A549 (cell line): ENCODE results near the gene FNTB. TPM values are rescaled to one million over a fixed set of nuclear protein-coding genes. Genes with fewer than 3 reads are reported as not detected.

Experiments used
- ATAC-seq, 2 experiments: fragments of 200-7000 bp in 1 of 2; fragments of >200 bp in 1 of 2; cut with Nextera tagmentation in 1 of 2; cut with Tn5 transposase in 1 of 2; 3 replicates each; pipeline versions ENCODE4 v1.8.0 to v1.9.1; 2018 to 2020; ENCODE audit warnings: mild to moderate bottlenecking in 1 of 2, moderate library complexity in 1 of 2
- CTCF ChIA-PET: fragments of 300-600 bp; sonication (Branson Sonifier 250); formaldehyde crosslinking; extraction: SDS; loops from one replicate; lab custom pipeline; 2021; ENCODE audit warnings: antibody characterized with exemption, inconsistent platforms; lab: Yijun Ruan, JAX
- POLR2A ChIA-PET: fragments of 350-600 bp; formaldehyde crosslinking; extraction: SDS; loops from one replicate; lab custom pipeline; 2021; ENCODE audit warnings: antibody characterized with exemption, inconsistent platforms; lab: Yijun Ruan, JAX
- DNase-seq, 2 experiments: peaks; one replicate each; pipeline versions ENCODE4 v3.0.0 to v3.0.0-alpha.2; 2011 to 2016; ENCODE audit warnings: low read depth in 1 of 2, low spot score in 1 of 2
- FAIRE-seq: peaks from 2 replicates; lab custom pipeline; 2011; peaks lifted over from hg19 to GRCh38; lab: Jason Lieb, UNC
- H3K27ac ChIP-seq, 2 experiments: fragments of >200 bp; sonication (Bioruptor Twin); formaldehyde crosslinking; 3 replicates each; pipeline ENCODE4 v1.5.1; 2016 to 2017
- H3K4me1 ChIP-seq: fragments of >200 bp; sonication (Bioruptor Twin); formaldehyde crosslinking; 3 replicates; pipeline ENCODE4 v1.6.1; 2016
- H3K4me2 ChIP-seq: fragments of >200 bp; sonication (Bioruptor Twin); formaldehyde crosslinking; 3 replicates; pipeline ENCODE4 v1.6.1; 2016
- H3K4me3 ChIP-seq: fragments of >200 bp; sonication (Bioruptor Twin); formaldehyde crosslinking; 3 replicates; pipeline ENCODE4 v1.5.1; 2016
- H3K9me3 ChIP-seq: fragments of >200 bp; sonication (Bioruptor Twin); formaldehyde crosslinking; 3 replicates; pipeline ENCODE4 v1.6.1; 2016
- BHLHE40 ChIP-seq: IDR thresholded peaks from 2 replicates; pipeline ENCODE4 v1.6.1; 2012; ENCODE audit warnings: low read depth, low read length, inconsistent platforms
- CBX2 ChIP-seq: fragments of 200-600 bp; sonication (generic); IDR thresholded peaks from 2 replicates; pipeline ENCODE4 v1.6.1; 2016; ENCODE audit warnings: low read depth, mild to moderate bottlenecking, borderline replicate concordance
- CBX8 ChIP-seq: fragments of 200-600 bp; sonication (generic); IDR thresholded peaks from 2 replicates; pipeline ENCODE4 v1.6.1; 2016
- CEBPB ChIP-seq, 2 experiments: fragments of >200 bp in 1 of 2; sonication (Bioruptor Twin) in 1 of 2; formaldehyde crosslinking in 1 of 2; IDR thresholded peaks; 2 replicates each; pipeline ENCODE4 v1.6.1; 2012 to 2016
- EHMT2 ChIP-seq: fragments of 200-600 bp; sonication (generic); IDR thresholded peaks from 2 replicates; pipeline ENCODE4 v1.6.1; 2016; ENCODE audit warnings: antibody characterized with exemption, low read depth, mild to moderate bottlenecking, moderate library complexity
- ESRRA ChIP-seq: fragments of 150-350 bp; IDR thresholded peaks from 2 replicates; pipeline ENCODE4 v1.6.1; 2014; ENCODE audit warnings: mild to moderate bottlenecking, low read length, borderline replicate concordance
- FOSB ChIP-seq: fragments of 250-450 bp; sonication (Bioruptor Pico); IDR thresholded peaks from 2 replicates; pipeline ENCODE4 v1.5.0; 2020; ENCODE audit warnings: mild to moderate bottlenecking, moderate library complexity
- GATA3 ChIP-seq: IDR thresholded peaks from 2 replicates; pipeline ENCODE4 v1.6.1; 2012; ENCODE audit warnings: borderline replicate concordance
- HOXA7 ChIP-seq: fragments of 250-450 bp; sonication (Bioruptor Pico); IDR thresholded peaks from 2 replicates; pipeline ENCODE4 v1.5.0; 2020; ENCODE audit warnings: mild to moderate bottlenecking, moderate library complexity
- JUN ChIP-seq, 2 experiments: fragments of >200 bp; sonication (Bioruptor Twin); formaldehyde crosslinking; IDR thresholded peaks; 2 replicates in 1 of 2; 3 replicates in 1 of 2; pipeline ENCODE4 v1.6.1; 2016 to 2017
- KDM1A ChIP-seq: fragments of 200-600 bp; sonication (generic); IDR thresholded peaks from 2 replicates; pipeline ENCODE4 v1.6.1; 2016; ENCODE audit warnings: low read depth, mild to moderate bottlenecking
- KDM5A ChIP-seq: fragments of 200-600 bp; sonication (generic); IDR thresholded peaks from 2 replicates; pipeline ENCODE4 v1.6.1; 2016; ENCODE audit warnings: antibody characterized with exemption, mild to moderate bottlenecking
- MAZ ChIP-seq: fragments of 150-350 bp; IDR thresholded peaks from 2 replicates; pipeline ENCODE4 v1.6.1; 2014; ENCODE audit warnings: antibody characterized with exemption, low read depth, low read length, borderline replicate concordance
- MYC ChIP-seq: IDR thresholded peaks from 2 replicates; pipeline ENCODE4 v1.6.1; 2012; ENCODE audit warnings: mild to moderate bottlenecking, inconsistent platforms, low read length, improper control_type of control experiment, borderline replicate concordance
- NPAS2 ChIP-seq: fragments of 250-450 bp; sonication (Bioruptor Pico); IDR thresholded peaks from 2 replicates; pipeline ENCODE4 v1.8.0; 2022; ENCODE audit warnings: mild to moderate bottlenecking, moderate library complexity, borderline replicate concordance
- RARB ChIP-seq: fragments of 250-450 bp; sonication (Bioruptor Pico); IDR thresholded peaks from 2 replicates; pipeline ENCODE4 v1.8.0; 2021; ENCODE audit warnings: mild to moderate bottlenecking, moderate library complexity
- RFX5 ChIP-seq: fragments of 450-650 bp; IDR thresholded peaks from 2 replicates; pipeline ENCODE4 v1.7.1; 2014; ENCODE audit warnings: antibody characterized with exemption, mild to moderate bottlenecking, moderate library complexity
- SREBF2 ChIP-seq: fragments of 450-650 bp; IDR thresholded peaks from 2 replicates; pipeline ENCODE4 v1.6.1; 2014; ENCODE audit warnings: mild to moderate bottlenecking, moderate library complexity
- TP53 ChIP-seq: fragments of 250-450 bp; sonication (Bioruptor Pico); IDR thresholded peaks from 2 replicates; pipeline ENCODE4 v1.5.0; 2021; ENCODE audit warnings: mild to moderate bottlenecking, moderate library complexity
- ZC3H11A ChIP-seq: fragments of 450-650 bp; IDR thresholded peaks from 2 replicates; pipeline ENCODE4 v1.6.1; 2014; ENCODE audit warnings: antibody characterized with exemption, mild to moderate bottlenecking
- ZNF302 ChIP-seq: fragments of 250-450 bp; sonication (Bioruptor Pico); IDR thresholded peaks from 2 replicates; pipeline ENCODE4 v1.9.0; 2021; ENCODE audit warnings: inconsistent platforms, mild to moderate bottlenecking, moderate library complexity
- ZSCAN20 ChIP-seq: fragments of 250-450 bp; sonication (Bioruptor Pico); IDR thresholded peaks from 2 replicates; pipeline ENCODE4 v1.8.0; 2022; ENCODE audit warnings: mild to moderate bottlenecking, moderate library complexity
- WGBS: methylation state at CpG from one replicate; pipeline ENCODE4 v1.1.6; 2017; ENCODE audit errors: missing lambda C conversion rate; 5-methylcytosine and 5-hydroxymethylcytosine counted together
- polyA plus RNA-seq, 4 experiments: library from polyadenylated mRNA; depleted of rRNA in 3 of 4; stranded (reverse); fragments of >200 nt; fragmentation: RNase III in 1 of 4; extraction: RNeasy Plus Mini Kit Qiagen cat#74134 plus additional on column Dnase treatment in 1 of 4; gene quantifications; 2 replicates in 3 of 4; 3 replicates in 1 of 4; pipeline ENCODE4 v1.2.3, GENCODE V29; 2011 to 2017
- TF ChIP-seq, protein P1 (sequence below): fragments of >200 bp; sonication (Bioruptor Twin); formaldehyde crosslinking; IDR thresholded peaks from 3 replicates; pipeline ENCODE4 v1.6.1; 2016
- TF ChIP-seq, protein P2 (sequence below): fragments of >200 bp; sonication (Bioruptor Twin); formaldehyde crosslinking; IDR thresholded peaks from 3 replicates; pipeline ENCODE4 v1.5.1; 2016
- TF ChIP-seq, protein P3 (sequence below): IDR thresholded peaks from 2 replicates; pipeline ENCODE4 v1.6.1; 2012; ENCODE audit warnings: low read depth, borderline replicate concordance
- TF ChIP-seq, protein P4 (sequence below): fragments of 250-450 bp; sonication (Bioruptor Pico); IDR thresholded peaks from 2 replicates; pipeline ENCODE4 v1.5.0; 2020; ENCODE audit warnings: low read depth, mild to moderate bottlenecking, moderate library complexity
- TF ChIP-seq, protein P5 (sequence below): fragments of >200 bp; sonication (Bioruptor Twin); formaldehyde crosslinking; IDR thresholded peaks from 2 replicates; pipeline ENCODE4 v1.6.1; 2016
- TF ChIP-seq, protein P6 (sequence below): fragments of 150-350 bp; IDR thresholded peaks from 2 replicates; pipeline ENCODE4 v1.6.1; 2014; ENCODE audit warnings: low read depth, mild to moderate bottlenecking, low read length

FNTB gene
- polyA plus RNA-seq, 2 of the 4 experiments (the other 2 are of a cell fraction) = 28.5 to 41.9 TPM

DNA sequence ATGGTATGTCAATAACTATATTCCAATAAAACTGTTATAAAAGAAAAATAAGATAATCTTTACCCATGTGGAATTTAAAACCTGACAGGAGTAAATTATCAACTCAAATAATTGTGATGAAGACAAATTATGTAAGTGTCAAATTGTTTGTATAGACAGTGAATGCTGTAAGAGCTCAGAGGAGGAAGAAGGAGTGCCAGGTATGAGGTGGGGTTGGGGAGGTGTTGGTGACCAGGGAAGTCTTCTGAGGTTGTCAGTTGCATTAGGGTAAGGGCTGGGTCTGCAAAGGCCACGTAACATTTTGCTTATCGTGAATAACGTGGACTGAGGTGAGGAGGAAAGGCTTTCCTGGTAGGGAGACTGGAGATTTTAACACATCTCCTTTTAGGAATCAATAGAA, 118.1 kb downstream of the FNTB start (continued):
- TF ChIP-seq, protein P1, sequence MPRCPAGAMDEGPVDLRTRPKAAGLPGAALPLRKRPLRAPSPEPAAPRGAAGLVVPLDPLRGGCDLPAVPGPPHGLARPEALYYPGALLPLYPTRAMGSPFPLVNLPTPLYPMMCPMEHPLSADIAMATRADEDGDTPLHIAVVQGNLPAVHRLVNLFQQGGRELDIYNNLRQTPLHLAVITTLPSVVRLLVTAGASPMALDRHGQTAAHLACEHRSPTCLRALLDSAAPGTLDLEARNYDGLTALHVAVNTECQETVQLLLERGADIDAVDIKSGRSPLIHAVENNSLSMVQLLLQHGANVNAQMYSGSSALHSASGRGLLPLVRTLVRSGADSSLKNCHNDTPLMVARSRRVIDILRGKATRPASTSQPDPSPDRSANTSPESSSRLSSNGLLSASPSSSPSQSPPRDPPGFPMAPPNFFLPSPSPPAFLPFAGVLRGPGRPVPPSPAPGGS = no peak
- no peak for TF ChIP-seq GATA3
- TF ChIP-seq CEBPB (IDR thresholded peaks at IDR 0.05) = no peak
- TF ChIP-seq RARB (CRISPR knock-in tag) = no peak
- TF ChIP-seq, all 56 proteins: peak for 0

DNA sequence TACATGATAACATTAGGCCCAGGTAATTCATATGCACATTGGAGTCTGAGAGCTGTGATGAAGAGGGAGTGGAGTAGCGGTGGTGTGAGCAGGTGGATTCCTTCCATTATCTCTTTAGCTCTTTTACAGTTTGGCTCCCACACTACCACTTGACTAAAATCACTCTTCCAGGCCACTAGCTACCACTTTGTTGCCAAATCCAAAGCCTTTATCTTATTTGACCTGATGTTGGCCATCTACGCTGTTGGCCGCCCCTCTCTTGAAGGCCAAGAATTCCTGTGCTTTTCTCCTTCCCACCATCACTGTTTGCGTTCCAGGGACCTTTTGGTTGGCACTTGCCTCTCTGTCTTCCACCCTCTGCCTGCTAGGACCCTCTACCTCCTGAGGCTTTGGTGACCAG, 119.6 kb downstream of the FNTB start:
- no peak overlapping the region for H3K4me2 ChIP-seq
- DNase-seq (no peak), ATAC-seq (no peak), FAIRE-seq (no peak)
- TF ChIP-seq SREBF2 (no peak), HOXA7 (CRISPR knock-in tag) (no peak), ZC3H11A (no peak), CBX2 (no peak), TP53 (CRISPR knock-in tag) (no peak), ESRRA (no peak), JUN (IDR thresholded peaks at IDR 0.05) (no peak), KDM1A (no peak), FOSB (CRISPR knock-in tag) (no peak)
- TF ChIP-seq, protein P2, sequence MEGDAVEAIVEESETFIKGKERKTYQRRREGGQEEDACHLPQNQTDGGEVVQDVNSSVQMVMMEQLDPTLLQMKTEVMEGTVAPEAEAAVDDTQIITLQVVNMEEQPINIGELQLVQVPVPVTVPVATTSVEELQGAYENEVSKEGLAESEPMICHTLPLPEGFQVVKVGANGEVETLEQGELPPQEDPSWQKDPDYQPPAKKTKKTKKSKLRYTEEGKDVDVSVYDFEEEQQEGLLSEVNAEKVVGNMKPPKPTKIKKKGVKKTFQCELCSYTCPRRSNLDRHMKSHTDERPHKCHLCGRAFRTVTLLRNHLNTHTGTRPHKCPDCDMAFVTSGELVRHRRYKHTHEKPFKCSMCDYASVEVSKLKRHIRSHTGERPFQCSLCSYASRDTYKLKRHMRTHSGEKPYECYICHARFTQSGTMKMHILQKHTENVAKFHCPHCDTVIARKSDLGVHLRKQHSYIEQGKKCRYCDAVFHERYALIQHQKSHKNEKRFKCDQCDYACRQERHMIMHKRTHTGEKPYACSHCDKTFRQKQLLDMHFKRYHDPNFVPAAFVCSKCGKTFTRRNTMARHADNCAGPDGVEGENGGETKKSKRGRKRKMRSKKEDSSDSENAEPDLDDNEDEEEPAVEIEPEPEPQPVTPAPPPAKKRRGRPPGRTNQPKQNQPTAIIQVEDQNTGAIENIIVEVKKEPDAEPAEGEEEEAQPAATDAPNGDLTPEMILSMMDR = no peak
- TF ChIP-seq, protein P3, sequence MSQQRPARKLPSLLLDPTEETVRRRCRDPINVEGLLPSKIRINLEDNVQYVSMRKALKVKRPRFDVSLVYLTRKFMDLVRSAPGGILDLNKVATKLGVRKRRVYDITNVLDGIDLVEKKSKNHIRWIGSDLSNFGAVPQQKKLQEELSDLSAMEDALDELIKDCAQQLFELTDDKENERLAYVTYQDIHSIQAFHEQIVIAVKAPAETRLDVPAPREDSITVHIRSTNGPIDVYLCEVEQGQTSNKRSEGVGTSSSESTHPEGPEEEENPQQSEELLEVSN = no peak
- TF ChIP-seq, protein P4, sequence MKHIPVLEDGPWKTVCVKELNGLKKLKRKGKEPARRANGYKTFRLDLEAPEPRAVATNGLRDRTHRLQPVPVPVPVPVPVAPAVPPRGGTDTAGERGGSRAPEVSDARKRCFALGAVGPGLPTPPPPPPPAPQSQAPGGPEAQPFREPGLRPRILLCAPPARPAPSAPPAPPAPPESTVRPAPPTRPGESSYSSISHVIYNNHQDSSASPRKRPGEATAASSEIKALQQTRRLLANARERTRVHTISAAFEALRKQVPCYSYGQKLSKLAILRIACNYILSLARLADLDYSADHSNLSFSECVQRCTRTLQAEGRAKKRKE = no peak
- TF ChIP-seq, protein P5, sequence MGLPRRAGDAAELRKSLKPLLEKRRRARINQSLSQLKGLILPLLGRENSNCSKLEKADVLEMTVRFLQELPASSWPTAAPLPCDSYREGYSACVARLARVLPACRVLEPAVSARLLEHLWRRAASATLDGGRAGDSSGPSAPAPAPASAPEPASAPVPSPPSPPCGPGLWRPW = no peak
- no peaks in the 10 kb centered on the region for H3K4me1 ChIP-seq
- ChIA-PET CTCF (interaction anchor here (0.7 kb wide), 2 partner anchors 19 to 28 kb away, joined by 3 read pairs; no protein-coding TSS in a partner anchor), POLR2A (no interaction called here)
- no peak overlapping the region for H3K27ac ChIP-seq
- no peak overlapping the region for H3K4me3 ChIP-seq
- WGBS = 83% methylated on average over 4 of the region's 4 CpGs
- no peaks in the 10 kb centered on the region for H3K9me3 ChIP-seq

DNA sequence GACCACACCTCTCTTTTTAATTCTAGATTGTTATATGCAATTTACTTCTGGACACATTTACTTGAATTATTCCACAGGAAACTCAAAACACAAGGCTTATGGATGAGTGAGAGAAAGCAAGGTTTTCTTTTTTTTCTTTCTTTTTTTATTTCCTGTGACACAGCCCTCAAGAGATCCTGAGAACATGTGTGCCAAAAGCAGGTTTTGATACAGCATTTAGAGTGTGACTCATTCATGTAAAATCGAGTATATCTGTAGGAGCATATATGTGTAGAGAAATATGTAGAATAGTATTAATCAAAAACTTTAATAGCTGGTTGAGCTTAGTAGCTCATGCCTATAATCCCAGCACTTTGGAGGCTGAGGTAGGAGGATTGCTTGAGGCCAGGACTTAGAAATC, 120.0 kb downstream of the FNTB start:
- FAIRE-seq (no peak), DNase-seq (no peak), ATAC-seq (no peak)
- no peak for TF ChIP-seq ZNF302 (CRISPR knock-in tag)
- TF ChIP-seq CEBPB (IDR thresholded peaks at IDR 0.05) = no peak
- no peak for TF ChIP-seq KDM1A
- TF ChIP-seq BHLHE40 = no peak
- TF ChIP-seq KDM5A = no peak
- TF ChIP-seq ZSCAN20 = no peak
- TF ChIP-seq NPAS2 (CRISPR knock-in tag) = no peak
- TF ChIP-seq, protein P5 = no peak
- TF ChIP-seq EHMT2 = no peak
- no peak for TF ChIP-seq MAZ
- no peak for TF ChIP-seq MYC
- TF ChIP-seq, protein P6, sequence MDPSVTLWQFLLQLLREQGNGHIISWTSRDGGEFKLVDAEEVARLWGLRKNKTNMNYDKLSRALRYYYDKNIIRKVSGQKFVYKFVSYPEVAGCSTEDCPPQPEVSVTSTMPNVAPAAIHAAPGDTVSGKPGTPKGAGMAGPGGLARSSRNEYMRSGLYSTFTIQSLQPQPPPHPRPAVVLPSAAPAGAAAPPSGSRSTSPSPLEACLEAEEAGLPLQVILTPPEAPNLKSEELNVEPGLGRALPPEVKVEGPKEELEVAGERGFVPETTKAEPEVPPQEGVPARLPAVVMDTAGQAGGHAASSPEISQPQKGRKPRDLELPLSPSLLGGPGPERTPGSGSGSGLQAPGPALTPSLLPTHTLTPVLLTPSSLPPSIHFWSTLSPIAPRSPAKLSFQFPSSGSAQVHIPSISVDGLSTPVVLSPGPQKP = no peak
- no peak for TF ChIP-seq RFX5
- TF ChIP-seq CBX8 = no peak
- TF ChIP-seq, protein P4 = no peak
- ChIA-PET CTCF (interaction anchor here (0.7 kb wide), 2 partner anchors 19 to 27 kb away, joined by 3 read pairs; no protein-coding TSS in a partner anchor), POLR2A (no interaction called here)
- 10% methylated on average over 1 of the region's 1 CpG for WGBS
- Histone ChIP-seq H3K4me1 (no peaks in the 10 kb centered on the region), H3K27ac (no peak overlapping the region), H3K4me2 (no peak overlapping the region), H3K4me3 (no peak overlapping the region), H3K9me3 (no peaks in the 10 kb centered on the region)
